Stimulated activated CD8-positive, alpha-beta memory T cell treated with anti-CD3 and anti-CD28 coated beads, Interleukin-7, amount 100 ng/mL, for 4 hours (primary cell): ENCODE data around the gene SAFB2.

Source experiments
- DNase-seq, 2 donors: peaks; one replicate each; pipeline ENCODE4 v3.0.0-alpha.2; 2020; ENCODE audit warnings: low read depth in 2 of 2

Gene SAFB2

DNA sequence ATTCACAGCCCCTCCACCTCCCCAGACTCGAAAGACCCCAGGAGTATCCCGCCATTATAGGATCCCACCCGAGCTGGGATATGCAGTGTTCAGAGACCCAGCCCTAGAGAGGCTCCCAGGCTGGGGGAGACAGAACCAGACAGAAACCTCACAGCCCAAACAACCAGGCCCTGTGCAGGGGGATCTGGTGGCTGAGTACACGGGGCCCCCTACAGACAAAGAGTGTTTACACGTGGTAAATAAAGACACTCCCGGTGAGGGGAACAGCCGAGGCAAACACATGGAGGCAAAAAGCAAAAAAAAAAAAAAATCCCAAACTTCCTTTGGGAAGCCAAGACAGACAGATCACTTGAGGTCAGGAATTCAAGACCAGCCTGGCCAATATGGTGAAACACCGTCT, 79.9 kb downstream of the SAFB2 start:
- no peak for DNase-seq

DNA sequence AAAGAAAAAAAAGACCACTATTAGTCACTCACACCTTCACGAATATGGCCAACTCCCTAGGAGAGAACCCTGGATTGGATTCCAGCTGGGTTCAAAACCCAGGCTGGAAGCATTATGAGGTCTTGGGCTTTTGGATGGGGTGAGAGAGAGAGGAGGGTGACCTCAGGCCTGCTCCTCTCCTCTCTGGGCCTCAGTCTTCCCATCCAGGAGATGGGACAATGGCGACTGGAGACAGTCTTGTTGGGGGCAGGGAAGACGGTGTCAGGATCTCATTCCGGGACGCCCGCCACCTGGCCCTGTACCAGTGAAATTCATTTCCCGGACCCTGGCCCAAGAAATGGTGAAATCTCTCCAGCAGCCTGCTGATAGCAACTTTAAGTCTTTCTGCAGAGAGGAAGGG, 81.1 kb downstream of the SAFB2 start:
- DNase-seq = no peak

DNA sequence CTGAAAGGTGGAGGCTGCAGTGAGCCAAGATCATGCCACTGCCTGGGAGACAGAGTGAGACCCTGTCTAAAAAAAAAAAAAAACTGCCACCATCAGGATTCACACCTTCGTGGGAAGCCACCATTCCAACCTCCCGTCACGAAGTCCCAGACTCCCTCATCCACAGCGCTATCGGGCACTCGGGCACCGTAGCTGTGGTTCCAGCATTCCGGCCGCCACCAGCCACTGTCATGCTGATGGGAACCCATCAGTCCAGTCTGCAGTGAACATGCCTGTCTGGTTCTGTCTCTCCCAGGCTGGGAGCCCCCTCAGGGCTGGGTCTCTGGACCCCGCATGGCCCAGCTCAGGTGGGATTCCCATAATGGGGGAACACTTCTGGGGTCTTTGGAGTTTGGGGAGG, 82.4 kb downstream of the SAFB2 start:
- no peak for DNase-seq

DNA sequence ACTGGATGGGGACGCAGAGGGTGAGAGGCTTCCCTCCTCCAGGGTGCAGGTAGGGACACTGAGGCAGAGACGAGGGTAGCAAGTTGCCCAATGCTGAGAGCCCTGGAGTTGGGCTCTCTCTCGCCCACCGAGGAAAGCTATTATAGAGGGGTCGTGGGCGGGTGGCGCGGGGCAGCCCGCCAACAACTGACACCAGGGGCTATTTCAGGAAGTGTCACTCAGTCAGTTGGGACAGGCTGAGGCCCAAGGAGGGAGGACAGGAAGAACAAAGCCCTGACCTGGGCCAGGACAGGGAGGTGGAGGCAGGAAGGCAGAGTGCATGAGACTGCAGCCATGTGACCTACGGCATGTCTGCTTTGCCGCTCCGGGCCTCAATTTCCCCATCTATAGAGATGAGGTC, 84.7 kb downstream of the SAFB2 start:
- DNase-seq = no peak
